Upper lobe of left lung (tissue), 4 donors: ENCODE data around the gene ABL2.

Experiments used
- EP300 ChIP-seq, 4 donors: sonication (generic); formaldehyde crosslinking; IDR thresholded peaks; one replicate each; pipeline ENCODE4 v1.5.1; 2017; ENCODE audit warnings: antibody characterized with exemption in 4 of 4, control low read depth in 2 of 4
- TF ChIP-seq, protein P1 (sequence below), 6 experiments: fragments of 450-650 bp in 4 of 6; fragments of 200-600 bp in 2 of 6; sonication (generic) in 2 of 6; IDR thresholded peaks; one replicate each; pipeline ENCODE4 v1.5.1; 2016 to 2019; ENCODE audit warnings: antibody characterized with exemption in 6 of 6

DNA sequence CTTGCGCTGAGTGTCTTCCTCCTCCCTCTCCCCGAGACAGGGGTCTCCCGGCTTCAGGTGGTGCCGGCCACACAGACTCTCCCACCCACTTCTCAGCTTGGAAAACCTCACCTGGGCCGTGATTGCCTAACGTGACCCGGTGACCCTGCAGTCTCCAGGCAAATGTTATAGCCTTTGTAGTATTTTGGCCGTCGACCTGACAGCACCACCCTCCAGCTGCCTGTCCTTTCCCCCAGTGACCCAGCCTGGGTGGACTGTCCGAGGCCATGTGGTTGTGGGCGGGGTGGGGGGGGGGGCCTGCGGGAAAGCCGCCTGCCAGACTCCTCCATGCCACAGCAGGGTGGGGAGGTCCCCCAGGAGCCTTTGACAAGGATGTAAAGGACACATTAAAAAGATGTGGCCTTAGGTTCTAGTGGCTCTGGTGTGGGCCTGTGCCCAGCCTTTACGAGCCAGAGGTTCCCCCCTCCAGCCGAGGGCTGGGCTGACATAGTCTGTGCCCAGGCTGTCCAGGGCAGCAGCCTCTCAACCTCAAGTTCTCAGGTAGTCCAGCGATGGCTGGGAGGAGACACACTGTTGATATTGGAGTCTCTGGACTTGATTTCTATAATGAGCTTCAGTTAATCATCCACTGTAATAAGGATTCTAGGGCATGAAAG lies 139.5 kb downstream of the ABL2 start:
- TF ChIP-seq, protein P1, sequence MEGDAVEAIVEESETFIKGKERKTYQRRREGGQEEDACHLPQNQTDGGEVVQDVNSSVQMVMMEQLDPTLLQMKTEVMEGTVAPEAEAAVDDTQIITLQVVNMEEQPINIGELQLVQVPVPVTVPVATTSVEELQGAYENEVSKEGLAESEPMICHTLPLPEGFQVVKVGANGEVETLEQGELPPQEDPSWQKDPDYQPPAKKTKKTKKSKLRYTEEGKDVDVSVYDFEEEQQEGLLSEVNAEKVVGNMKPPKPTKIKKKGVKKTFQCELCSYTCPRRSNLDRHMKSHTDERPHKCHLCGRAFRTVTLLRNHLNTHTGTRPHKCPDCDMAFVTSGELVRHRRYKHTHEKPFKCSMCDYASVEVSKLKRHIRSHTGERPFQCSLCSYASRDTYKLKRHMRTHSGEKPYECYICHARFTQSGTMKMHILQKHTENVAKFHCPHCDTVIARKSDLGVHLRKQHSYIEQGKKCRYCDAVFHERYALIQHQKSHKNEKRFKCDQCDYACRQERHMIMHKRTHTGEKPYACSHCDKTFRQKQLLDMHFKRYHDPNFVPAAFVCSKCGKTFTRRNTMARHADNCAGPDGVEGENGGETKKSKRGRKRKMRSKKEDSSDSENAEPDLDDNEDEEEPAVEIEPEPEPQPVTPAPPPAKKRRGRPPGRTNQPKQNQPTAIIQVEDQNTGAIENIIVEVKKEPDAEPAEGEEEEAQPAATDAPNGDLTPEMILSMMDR (IDR thresholded peaks at IDR 0.05), result no peak
- no peak for TF ChIP-seq EP300 (IDR thresholded peaks at IDR 0.05)
